GOT3 (cell line): ENCODE measurements around the gene CMIP.

Source experiments
- DNase-seq: peaks from one replicate; lab custom pipeline; 2025; ENCODE audit warnings: mixed read lengths; lab: John Stamatoyannopoulos, UW

CMIP gene

GRCh38 chr16:81447383-81448101 lies 2.9 kb downstream of the CMIP start:
- no peak for DNase-seq

GRCh38 chr16:81448154-81449131 lies 3.8 kb downstream of the CMIP start:
- DNase-seq, result no peak

- DNase-seq, result no peak
Measured at GRCh38 chr16:81449241-81449640, 4.6 kb downstream of the CMIP start.

GRCh38 chr16:81449899-81450608 lies 5.4 kb downstream of the CMIP start:
- DNase-seq, result no peak

- no peak for DNase-seq
Measured at GRCh38 chr16:81450783-81451491, 6.3 kb downstream of the CMIP start.

GRCh38 chr16:81451753-81452680 lies 7.4 kb downstream of the CMIP start:
- DNase-seq, result no peak

- no peak for DNase-seq
Measured at GRCh38 chr16:81453091-81453728, 8.6 kb downstream of the CMIP start.

- no peak for DNase-seq
Measured at GRCh38 chr16:81454044-81454443, 9.4 kb downstream of the CMIP start.

GRCh38 chr16:81455006-81455405 lies 10.4 kb downstream of the CMIP start:
- DNase-seq, result no peak

- DNase-seq, result no peak
Measured at GRCh38 chr16:81455720-81456494, 11.3 kb downstream of the CMIP start.

- no peak for DNase-seq
Measured at GRCh38 chr16:81456523-81457325, 12.1 kb downstream of the CMIP start.

- no peak for DNase-seq
Measured at GRCh38 chr16:81457326-81458133, 12.9 kb downstream of the CMIP start.

GRCh38 chr16:81458149-81458669 lies 13.6 kb downstream of the CMIP start:
- DNase-seq, result no peak

GRCh38 chr16:81458827-81459598 lies 14.4 kb downstream of the CMIP start:
- no peak for DNase-seq

GRCh38 chr16:81460075-81460474 lies 15.5 kb downstream of the CMIP start:
- no peak for DNase-seq

- no peak for DNase-seq
Measured at GRCh38 chr16:81461243-81461642, 16.6 kb downstream of the CMIP start.

- DNase-seq, result no peak
Measured at GRCh38 chr16:81461766-81462165, 17.2 kb downstream of the CMIP start.
